ENCODE measurements around the gene CYLD. TPM values are rescaled to one million over a fixed set of nuclear protein-coding genes. Genes with fewer than 3 reads are reported as not detected.

The CYLD gene
- total and polyA plus RNA-seq, 2 of the 4 experiments (the other 2 are of a cell fraction): 16.2 to 37.3 TPM

DNA sequence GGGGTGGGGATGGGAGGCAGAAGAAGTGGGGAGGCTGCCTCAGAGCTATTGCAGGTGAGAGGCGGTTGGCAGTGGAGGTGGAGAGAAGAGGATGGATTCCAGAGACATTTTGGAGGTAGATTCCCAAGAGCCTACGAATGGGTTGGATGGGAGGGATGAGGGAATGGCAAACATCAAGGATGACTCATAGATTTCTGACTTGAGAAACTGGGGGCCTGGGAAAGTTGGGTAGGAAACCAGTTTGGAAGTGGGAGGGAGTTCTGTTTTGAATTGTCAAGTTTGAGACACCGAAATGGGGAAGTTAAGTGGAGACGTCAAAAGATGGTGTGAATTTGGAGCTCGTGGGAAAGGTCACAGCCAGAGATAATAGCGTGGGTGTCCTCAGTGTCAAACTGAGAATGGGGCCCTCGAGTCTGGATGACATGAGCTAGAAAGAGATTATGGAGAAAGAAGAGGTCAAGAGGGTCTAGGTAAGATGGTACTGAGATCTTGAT, 6.2 kb upstream of the CYLD start:
- Histone ChIP-seq H3K9ac (ENCODE audit: low read depth, low read length) (no peak overlapping the region), H3K4me1 (ENCODE audit: control insufficient read depth, insufficient read depth, low read length) (no peaks in the 10 kb centered on the region), H3K18ac (ENCODE audit: low read depth, low read length) (no peak overlapping the region), H3K23ac (ENCODE audit: low read depth, low read length) (no peak overlapping the region), H3K4me2 (ENCODE audit: low read depth, low read length) (no peak overlapping the region), H4K91ac (ENCODE audit: insufficient read depth, low read depth, low read length) (no peak overlapping the region), H3K27me3 (ENCODE audit: control insufficient read depth, insufficient read depth, low read length) (peaks cover 8% of the 10 kb centered on the region), H2BK120ac (ENCODE audit: low read depth, low read length) (no peak overlapping the region), H2AFZ (replicated peaks; ENCODE audit: low read length, poor library complexity) (no peak overlapping the region), H3K56ac (ENCODE audit: extremely low read depth, insufficient read depth, low read length) (no peak overlapping the region), H2BK5ac (ENCODE audit: low read depth, low read length, poor library complexity, severe bottlenecking) (no peak overlapping the region), H2AK9ac (replicated peaks; ENCODE audit: low read depth, low read length, poor library complexity) (no peak overlapping the region), H3K9me3 (ENCODE audit: control insufficient read depth, insufficient read depth, low read length) (no peaks in the 10 kb centered on the region), H2AK5ac (ENCODE audit: low read depth, low read length) (no peak overlapping the region), H3K14ac (replicated peaks; ENCODE audit: low read depth, low read length) (no peak overlapping the region), H3K4me3 (ENCODE audit: insufficient read depth, low read depth, low read length) (no peak overlapping the region), H3K9me1 (ENCODE audit: insufficient read depth, low read length) (no peaks in the 10 kb centered on the region; the same call in 1 of the 2 replicates), H4K8ac (ENCODE audit: low read depth in 2 of 2, low read length in 2 of 2) (no peak overlapping the region), H3K79me1 (ENCODE audit: low read depth in 1 of 2, low read length in 2 of 2) (no peaks in the 10 kb centered on the region), H3K27ac (ENCODE audit: insufficient read depth, low read length) (no peak overlapping the region), H3K4ac (ENCODE audit: low read depth, low read length) (no peak overlapping the region), H4K20me1 (ENCODE audit: insufficient read depth, low read length) (no peaks in the 10 kb centered on the region), H3K36me3 (ENCODE audit: control insufficient read depth, insufficient read depth, low read length) (no peaks in the 10 kb centered on the region), H2BK20ac (ENCODE audit: low read depth, low read length) (no peak overlapping the region), H4K5ac (ENCODE audit: low read depth, low read length) (no peak overlapping the region), H2BK15ac (ENCODE audit: low read depth, low read length) (no peak overlapping the region)
- ATAC-seq (ENCODE audit: low read depth) (no peak), DNase-seq (no peak)
- intact Hi-C loops (cut with micrococcal nuclease): no loop called here
- in situ Hi-C loops (cut with MboI; ENCODE audit: low sequenced_read_pairs): no loop called here
- BruUV-seq (replicated peaks): no TSS peak
- POLR2A ChIA-PET (ENCODE audit: unreplicated experiment): no interaction called here
- CTCF ChIA-PET: no interaction called here
- dilution Hi-C loops (cut with HindIII; ENCODE audit: low sequenced_read_pairs, unreplicated experiment): no loop called here
- TF ChIP-seq MXI1 (IDR thresholded peaks at IDR 0.05; ENCODE audit: borderline replicate concordance, low read depth, low read length): no peak
- TF ChIP-seq, protein P1, sequence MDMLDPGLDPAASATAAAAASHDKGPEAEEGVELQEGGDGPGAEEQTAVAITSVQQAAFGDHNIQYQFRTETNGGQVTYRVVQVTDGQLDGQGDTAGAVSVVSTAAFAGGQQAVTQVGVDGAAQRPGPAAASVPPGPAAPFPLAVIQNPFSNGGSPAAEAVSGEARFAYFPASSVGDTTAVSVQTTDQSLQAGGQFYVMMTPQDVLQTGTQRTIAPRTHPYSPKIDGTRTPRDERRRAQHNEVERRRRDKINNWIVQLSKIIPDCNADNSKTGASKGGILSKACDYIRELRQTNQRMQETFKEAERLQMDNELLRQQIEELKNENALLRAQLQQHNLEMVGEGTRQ (IDR thresholded peaks at IDR 0.05; ENCODE audit: low read depth, low read length): no peak
- no peak for TF ChIP-seq RCOR1 (IDR thresholded peaks at IDR 0.05; ENCODE audit: insufficient replicate concordance, low read length)
- TF ChIP-seq MAZ (IDR thresholded peaks at IDR 0.05; ENCODE audit: borderline replicate concordance, low read depth, low read length): no peak
- TF ChIP-seq BHLHE40 (IDR thresholded peaks at IDR 0.05; ENCODE audit: low read depth, low read length): no peak
- TF ChIP-seq RAD21 (IDR thresholded peaks at IDR 0.05; ENCODE audit: low read length): no peak
- no peak for TF ChIP-seq SMC3 (IDR thresholded peaks at IDR 0.05; ENCODE audit: low read depth, low read length)
- TF ChIP-seq POLR2A (IDR thresholded peaks at IDR 0.05; ENCODE audit: low read depth, low read length): no peak
- no peak for TF ChIP-seq MAFK (IDR thresholded peaks at IDR 0.05; ENCODE audit: low read depth, low read length)
- no peak for TF ChIP-seq FOS (IDR thresholded peaks at IDR 0.05; ENCODE audit: low read depth, low read length)
- TF ChIP-seq CTCF (conservative IDR thresholded peaks at IDR 0.05; ENCODE audit: low read depth, low read length): no peak
- TF ChIP-seq, protein P2, sequence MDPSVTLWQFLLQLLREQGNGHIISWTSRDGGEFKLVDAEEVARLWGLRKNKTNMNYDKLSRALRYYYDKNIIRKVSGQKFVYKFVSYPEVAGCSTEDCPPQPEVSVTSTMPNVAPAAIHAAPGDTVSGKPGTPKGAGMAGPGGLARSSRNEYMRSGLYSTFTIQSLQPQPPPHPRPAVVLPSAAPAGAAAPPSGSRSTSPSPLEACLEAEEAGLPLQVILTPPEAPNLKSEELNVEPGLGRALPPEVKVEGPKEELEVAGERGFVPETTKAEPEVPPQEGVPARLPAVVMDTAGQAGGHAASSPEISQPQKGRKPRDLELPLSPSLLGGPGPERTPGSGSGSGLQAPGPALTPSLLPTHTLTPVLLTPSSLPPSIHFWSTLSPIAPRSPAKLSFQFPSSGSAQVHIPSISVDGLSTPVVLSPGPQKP (IDR thresholded peaks at IDR 0.05; ENCODE audit: borderline replicate concordance, low read depth, low read length): no peak
- TF ChIP-seq CHD1 (IDR thresholded peaks at IDR 0.05; ENCODE audit: low read depth, low read length): no peak
- TF ChIP-seq CEBPB (IDR thresholded peaks at IDR 0.05; ENCODE audit: low read depth, low read length): no peak
- TF ChIP-seq RFX5 (IDR thresholded peaks at IDR 0.05; ENCODE audit: low read depth, low read length): no peak
- no peak for TF ChIP-seq NFE2L2 (IDR thresholded peaks at IDR 0.05; ENCODE audit: low read depth, low read length)
- WGBS, 2 experiments (ENCODE audit: extremely low coverage in 2 of 2, insufficient read length in 1 of 2): 60% methylated on average over 6 of the region's 7 CpGs; no CpG with 5 or more reads in 1 of the 2 experiments

Measured in IMR-90 (cell line).